T-cell (primary cell): ENCODE results near the gene MYOCD. TPM values are rescaled to one million over a fixed set of nuclear protein-coding genes. Genes with fewer than 3 reads are reported as not detected.

Experiments used
- ATAC-seq, 4 experiments: fragments of 200-7000 bp in 3 of 4; fragments of 150-1000 bp in 1 of 4; cut with Tn5 transposase; replicated peaks in 1 of 4; 1 replicate in 3 of 4; 2 replicates in 1 of 4; pipeline ENCODE4 v1.10.0; 2021; ENCODE audit warnings: moderate library complexity in 3 of 4, mild to moderate bottlenecking in 2 of 4, moderate number of reproducible peaks in 1 of 4
- CTCF ChIA-PET, 2 donors: fragments of 300-600 bp; sonication (Branson Sonifier 250); formaldehyde crosslinking; loops; one replicate each; lab custom pipeline; 2022; ENCODE audit warnings: antibody characterized with exemption in 2 of 2; lab: Charles Lee
- POLR2A ChIA-PET, 2 donors: fragments of 300-600 bp; sonication (Branson Sonifier 250); formaldehyde crosslinking; loops; one replicate each; lab custom pipeline; 2022; ENCODE audit warnings: antibody characterized with exemption in 2 of 2; lab: Charles Lee
- DNase-seq, 35 experiments: peaks; one replicate each; pipeline versions ENCODE4 v3.0.0 to v3.0.0-alpha.2; 2013 to 2023
- H3K27ac ChIP-seq: one replicate; pipeline ENCODE4 v1.5.1; 2013; ENCODE audit warnings: low read length
- H3K27me3 ChIP-seq, 2 experiments: replicated peaks in 1 of 2; 1 replicate in 1 of 2; 2 replicates in 1 of 2; pipeline versions ENCODE4 v1.6.1 to v1.7.0; 2013; ENCODE audit warnings: low read length in 1 of 2, mixed read lengths in 1 of 2; ENCODE audit not compliant: control insufficient read depth in 2 of 2, insufficient read depth in 2 of 2; ENCODE audit errors: extremely low read depth in 1 of 2
- H3K36me3 ChIP-seq, 2 donors: 1 replicate in 1 of 2; 2 replicates in 1 of 2; pipeline versions ENCODE4 v1.6.1 to v1.7.0; 2013; ENCODE audit warnings: low read length in 1 of 2; ENCODE audit not compliant: control insufficient read depth in 2 of 2, insufficient read depth in 1 of 2; ENCODE audit errors: extremely low read depth in 1 of 2
- H3K4me1 ChIP-seq, 2 experiments: 1 replicate in 1 of 2; 2 replicates in 1 of 2; pipeline versions ENCODE4 v1.6.1 to v1.7.0; 2013; ENCODE audit warnings: low read length in 2 of 2, mixed read lengths in 1 of 2; ENCODE audit not compliant: insufficient read depth in 2 of 2, control insufficient read depth in 1 of 2; ENCODE audit errors: extremely low read depth in 1 of 2
- H3K4me3 ChIP-seq, 2 donors: 1 replicate in 1 of 2; 2 replicates in 1 of 2; pipeline versions ENCODE4 v1.5.1 to v1.7.0; 2013; ENCODE audit warnings: mild to moderate bottlenecking in 2 of 2, low read length in 1 of 2, moderate library complexity in 1 of 2; ENCODE audit not compliant: control insufficient read depth in 1 of 2; ENCODE audit errors: extremely low read depth in 1 of 2
- H3K9me3 ChIP-seq: 2 replicates; pipeline ENCODE4 v1.7.0; 2013
- H3K27ac Mint-ChIP-seq, 2 donors: one replicate each; pipeline ENCODE4 v1.8.0; 2020 to 2021; ENCODE audit warnings: mild to moderate bottlenecking in 2 of 2, mixed read lengths in 2 of 2
- H3K27me3 Mint-ChIP-seq, 2 donors: one replicate each; pipeline ENCODE4 v1.8.0; 2021 to 2022; ENCODE audit warnings: mixed read lengths in 2 of 2
- H3K36me3 Mint-ChIP-seq: one replicate; pipeline ENCODE4 v1.8.0; 2021; ENCODE audit warnings: mixed read lengths
- H3K4me1 Mint-ChIP-seq, 3 donors: one replicate each; pipeline ENCODE4 v1.8.0; 2020 to 2022; ENCODE audit warnings: mixed read lengths in 3 of 3, mild to moderate bottlenecking in 1 of 3
- H3K4me3 Mint-ChIP-seq, 3 donors: one replicate each; pipeline ENCODE4 v1.8.0; 2020 to 2022; ENCODE audit warnings: mild to moderate bottlenecking in 3 of 3, mixed read lengths in 3 of 3, moderate library complexity in 3 of 3
- H3K9me3 Mint-ChIP-seq, 3 donors: one replicate each; pipeline ENCODE4 v1.8.0; 2020 to 2022; ENCODE audit warnings: mixed read lengths in 3 of 3
- WGBS: methylation state at CpG from one replicate; pipeline ENCODE4 v1.1.5; 2013; ENCODE audit warnings: missing lambda C conversion rate; ENCODE audit not compliant: insufficient coverage; 5-methylcytosine and 5-hydroxymethylcytosine counted together
- total RNA-seq, 35 experiments: library from RNA in 6 of 35; stranded (reverse) in 6 of 35; fragments of 120-200 nt in 1 of 35; gene quantifications; one replicate each; pipeline versions ENCODE4 v1.2.1 to v1.2.4 and lab custom pipeline; 2013 to 2026

Gene MYOCD
- total RNA-seq, 5 donors from 2014 or later (not counting 1 experiment from before 2014, with no cell fraction given): not detected

DNA sequence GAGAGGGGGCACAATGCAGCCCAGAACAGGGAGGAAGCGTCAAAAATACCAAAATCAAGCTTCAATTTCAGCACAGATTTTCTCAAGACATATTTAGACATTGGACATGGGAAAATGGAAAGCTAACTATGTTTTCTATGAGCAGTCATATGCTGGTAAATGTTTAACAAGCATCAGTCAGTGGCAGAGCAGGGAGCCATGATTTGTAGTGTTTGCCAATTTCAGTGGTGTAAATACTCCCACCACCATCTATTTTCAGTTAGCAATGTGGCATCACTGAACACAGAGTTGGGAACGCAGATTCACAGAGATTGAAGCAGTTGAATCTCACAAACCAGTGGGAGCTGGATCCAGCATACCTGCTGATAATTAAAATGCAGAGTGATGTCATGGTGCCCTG, 24.6 kb upstream of the MYOCD start:
- no peak for DNase-seq
- no peak for ATAC-seq
- Histone ChIP-seq H3K9me3 (no peaks in the 10 kb centered on the region), H3K4me3 (no peak overlapping the region), H3K27ac (no peak overlapping the region), H3K36me3 (no peaks in the 10 kb centered on the region), H3K4me1 (no peaks in the 10 kb centered on the region), H3K27me3 (no peaks in the 10 kb centered on the region)
- Mint-ChIP-seq H3K4me1 (no peaks in the 10 kb centered on the region), H3K4me3 (no peak overlapping the region), H3K36me3 (no peaks in the 10 kb centered on the region), H3K27ac (no peak overlapping the region), H3K9me3 (peaks cover 4 to 10% (median 8%) of the 10 kb centered on the region in 3 donors), H3K27me3 (peaks cover 0 to 4% of the 10 kb centered on the region in 2 donors)
- WGBS: 80% methylated on average over 1 of the region's 2 CpGs
- ChIA-PET CTCF (no interaction called here), POLR2A (no interaction called here)

DNA sequence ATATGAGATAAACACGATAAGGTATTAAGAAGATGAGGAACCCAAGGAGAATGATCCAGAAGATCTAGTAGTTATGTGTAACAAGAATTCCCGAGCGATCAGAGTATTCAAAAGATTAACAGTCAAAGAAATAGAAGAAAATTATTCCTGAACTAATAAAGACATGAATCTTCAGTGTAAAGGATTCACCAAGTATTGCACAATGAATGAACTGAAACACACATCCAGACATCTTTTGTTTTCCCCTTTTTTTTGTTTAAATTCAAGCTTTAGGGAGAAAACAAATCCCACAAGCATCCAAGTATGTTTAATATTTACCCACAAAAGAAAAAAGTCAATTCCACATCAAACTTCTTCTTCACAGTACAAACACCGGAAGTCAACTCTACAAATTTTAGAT, 23.7 kb upstream of the MYOCD start:
- H3K4me3 Mint-ChIP-seq: no peak overlapping the region
- H3K27me3 Mint-ChIP-seq: peaks cover 0 to 4% of the 10 kb centered on the region in 2 donors
- no peaks in the 10 kb centered on the region for H3K36me3 ChIP-seq
- ATAC-seq: no peak
- WGBS: no CpG with 5 or more reads among the region's 4 CpGs
- H3K4me1 Mint-ChIP-seq: no peaks in the 10 kb centered on the region
- H3K4me1 ChIP-seq: no peaks in the 10 kb centered on the region
- H3K9me3 Mint-ChIP-seq: peaks cover 2 to 11% (median 7%) of the 10 kb centered on the region in 3 donors
- H3K27ac Mint-ChIP-seq: no peak overlapping the region
- ChIA-PET POLR2A (no interaction called here), CTCF (no interaction called here)
- no peak overlapping the region for H3K27ac ChIP-seq
- no peaks in the 10 kb centered on the region for H3K36me3 Mint-ChIP-seq
- DNase-seq: no peak
- H3K4me3 ChIP-seq: no peak overlapping the region
- no peaks in the 10 kb centered on the region for H3K27me3 ChIP-seq
- no peaks in the 10 kb centered on the region for H3K9me3 ChIP-seq

DNA sequence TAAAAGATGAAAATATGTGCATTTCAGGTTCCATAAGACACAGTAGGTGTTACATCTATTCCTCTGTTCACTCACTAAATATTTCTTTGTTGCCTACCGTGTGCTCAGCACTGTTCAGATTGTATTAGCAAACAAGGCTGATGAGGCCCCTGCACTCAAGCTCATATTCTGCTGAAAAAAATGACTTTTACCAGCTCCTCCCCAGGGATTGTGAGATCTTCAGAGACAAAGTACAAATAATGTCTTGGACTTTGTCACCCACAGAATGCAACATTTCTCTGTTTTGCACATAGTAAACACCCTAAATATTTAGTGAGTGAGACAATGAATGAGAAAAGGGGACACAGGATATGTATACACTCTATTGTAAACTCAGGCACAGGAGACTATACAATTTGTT, 21.9 kb upstream of the MYOCD start:
- Mint-ChIP-seq H3K27ac (no peak overlapping the region), H3K9me3 (peaks cover 2 to 9% (median 7%) of the 10 kb centered on the region in 3 donors), H3K27me3 (no peaks in the 10 kb centered on the region), H3K4me1 (no peaks in the 10 kb centered on the region), H3K36me3 (no peaks in the 10 kb centered on the region), H3K4me3 (no peak overlapping the region)
- Histone ChIP-seq H3K27ac (no peak overlapping the region), H3K27me3 (no peaks in the 10 kb centered on the region), H3K9me3 (no peaks in the 10 kb centered on the region), H3K4me3 (no peak overlapping the region), H3K4me1 (no peaks in the 10 kb centered on the region), H3K36me3 (no peaks in the 10 kb centered on the region)
- DNase-seq (no peak), ATAC-seq (no peak)
- POLR2A ChIA-PET: no interaction called here
- 60% methylated on average over 1 of the region's 1 CpG for WGBS
- CTCF ChIA-PET: no interaction called here

DNA sequence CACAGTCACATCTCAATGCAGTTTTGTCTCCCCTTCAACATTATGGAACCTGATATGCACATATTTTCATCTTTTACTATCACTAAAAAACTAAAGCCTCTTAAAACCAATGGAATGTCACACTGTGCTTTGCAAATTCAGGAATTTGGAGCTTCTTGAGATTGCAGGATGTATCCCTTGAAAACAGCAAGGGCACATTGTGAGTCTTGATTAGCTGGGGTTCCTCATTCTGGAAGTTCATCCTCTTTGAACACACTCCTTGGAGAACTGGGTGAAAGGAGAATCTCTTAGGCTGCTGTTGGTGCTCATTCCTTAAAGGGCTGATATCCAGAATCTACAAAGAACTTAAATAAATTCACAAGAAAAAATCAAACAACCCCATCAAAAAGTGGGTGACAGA, 21.1 kb upstream of the MYOCD start:
- no peaks in the 10 kb centered on the region for H3K4me1 Mint-ChIP-seq

GRCh38 chr17:12646761-12647422, 18.8 kb upstream of the MYOCD start:
- no peaks in the 10 kb centered on the region for H3K4me1 Mint-ChIP-seq
- Histone ChIP-seq H3K27ac (no peak overlapping the region), H3K36me3 (no peaks in the 10 kb centered on the region), H3K4me1 (no peaks in the 10 kb centered on the region), H3K9me3 (no peaks in the 10 kb centered on the region), H3K4me3 (no peak overlapping the region), H3K27me3 (peaks cover 0 to 5% of the 10 kb centered on the region in 2 experiments)
- ChIA-PET CTCF (no interaction called here), POLR2A (no interaction called here)
- 75% methylated on average over 3 of the region's 6 CpGs for WGBS
- H3K27ac Mint-ChIP-seq: no peak overlapping the region
- ATAC-seq (no peak), DNase-seq (no peak)
- no peaks in the 10 kb centered on the region for H3K36me3 Mint-ChIP-seq
- H3K9me3 Mint-ChIP-seq: peaks cover 0 to 7% (median 3%) of the 10 kb centered on the region in 3 donors
- no peaks in the 10 kb centered on the region for H3K27me3 Mint-ChIP-seq
- H3K4me3 Mint-ChIP-seq: no peak overlapping the region

More for the DNA sequence above, 21.1 kb upstream of the MYOCD start:
- no peak for ATAC-seq
- no peaks in the 10 kb centered on the region for H3K9me3 ChIP-seq
- H3K27me3 ChIP-seq: no peaks in the 10 kb centered on the region
- no peak overlapping the region for H3K27ac ChIP-seq
- POLR2A ChIA-PET: no interaction called here
- no peaks in the 10 kb centered on the region for H3K4me1 ChIP-seq
- DNase-seq: no peak
- H3K4me3 Mint-ChIP-seq: no peak overlapping the region
- H3K4me3 ChIP-seq: no peak overlapping the region
- peaks cover 1 to 7% (median 3%) of the 10 kb centered on the region in 3 donors for H3K9me3 Mint-ChIP-seq
- no peaks in the 10 kb centered on the region for H3K36me3 Mint-ChIP-seq
- H3K27ac Mint-ChIP-seq: no peak overlapping the region
- H3K36me3 ChIP-seq: no peaks in the 10 kb centered on the region
- no peaks in the 10 kb centered on the region for H3K27me3 Mint-ChIP-seq
- CTCF ChIA-PET: no interaction called here

DNA sequence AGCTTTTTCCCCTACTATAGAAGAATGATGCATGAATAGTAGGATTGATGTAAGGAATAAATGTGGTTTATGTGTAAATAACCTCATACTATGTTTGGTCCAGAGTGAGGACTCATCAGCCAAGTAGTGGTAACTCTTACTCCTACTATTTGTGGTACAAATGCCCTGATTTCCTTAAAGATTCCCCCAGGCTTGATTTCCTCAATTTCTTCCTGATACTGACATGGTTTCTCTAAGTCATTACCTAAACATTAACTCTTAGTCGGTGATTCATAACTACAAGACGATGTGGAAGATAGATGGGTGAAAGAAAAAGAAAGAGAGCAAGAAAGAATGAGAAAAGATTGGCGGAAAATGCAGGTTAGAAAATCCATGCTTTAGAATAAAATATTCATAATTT, 17.2 kb upstream of the MYOCD start:
- no peaks in the 10 kb centered on the region for H3K4me1 Mint-ChIP-seq
- no peak overlapping the region for H3K27ac ChIP-seq
- ChIA-PET POLR2A (no interaction called here), CTCF (no interaction called here)
- H3K27ac Mint-ChIP-seq: no peak overlapping the region
- no peaks in the 10 kb centered on the region for H3K9me3 ChIP-seq
- no peak overlapping the region for H3K4me3 ChIP-seq
- H3K27me3 ChIP-seq: peaks cover 0 to 5% of the 10 kb centered on the region in 2 experiments
- WGBS: no CpG with 5 or more reads among the region's 3 CpGs
- H3K4me1 ChIP-seq: no peaks in the 10 kb centered on the region
- no peaks in the 10 kb centered on the region for H3K36me3 ChIP-seq
- H3K27me3 Mint-ChIP-seq: no peaks in the 10 kb centered on the region
- no peak for ATAC-seq
- H3K9me3 Mint-ChIP-seq: peaks cover 0 to 3% (median 3%) of the 10 kb centered on the region in 3 donors
- no peaks in the 10 kb centered on the region for H3K36me3 Mint-ChIP-seq
- no peak for DNase-seq
- no peak overlapping the region for H3K4me3 Mint-ChIP-seq

DNA sequence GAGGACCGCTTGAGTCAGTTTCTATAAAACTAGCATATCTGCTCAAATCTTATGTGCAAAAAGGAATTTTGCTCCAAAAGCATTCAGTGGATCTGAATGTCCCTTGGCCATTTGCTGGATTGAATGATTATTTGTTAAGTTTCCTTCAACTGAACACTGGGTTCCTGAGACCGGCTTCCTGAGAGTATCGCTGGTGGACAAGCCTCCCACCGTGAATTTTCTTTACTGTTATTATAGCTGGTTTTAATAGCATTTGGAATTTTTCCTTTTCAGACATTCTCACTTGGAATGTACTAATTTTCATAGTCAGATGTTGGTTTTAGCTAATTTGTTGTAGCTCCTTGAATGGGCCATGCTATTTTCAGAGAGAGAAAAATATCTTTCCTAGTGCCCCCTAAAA, 9.8 kb upstream of the MYOCD start:
- Histone ChIP-seq H3K9me3 (no peaks in the 10 kb centered on the region), H3K4me1 (no peaks in the 10 kb centered on the region), H3K27me3 (no peaks in the 10 kb centered on the region), H3K36me3 (no peaks in the 10 kb centered on the region), H3K4me3 (no peak overlapping the region), H3K27ac (no peak overlapping the region)
- Mint-ChIP-seq H3K27ac (no peak overlapping the region), H3K4me1 (no peaks in the 10 kb centered on the region), H3K36me3 (no peaks in the 10 kb centered on the region), H3K4me3 (no peak overlapping the region), H3K27me3 (no peaks in the 10 kb centered on the region), H3K9me3 (peaks cover 0 to 19% (median 0%) of the 10 kb centered on the region in 3 donors)
- DNase-seq (no peak), ATAC-seq (no peak)
- no CpG with 5 or more reads among the region's 4 CpGs for WGBS
- ChIA-PET POLR2A (no interaction called here), CTCF (no interaction called here)
